BJ (cell line): ENCODE results near the gene ADGRE2. TPM values are rescaled to one million over a fixed set of nuclear protein-coding genes. Genes with fewer than 3 reads are reported as not detected.
"Not testable (repeated sequence)": the region's sequence is repeated elsewhere in the genome, so short reads cannot be mapped to it uniquely, and the experiment has no call there.

Experiments
- CTCF ChIA-PET: fragments of 350-600 bp; formaldehyde crosslinking; extraction: SDS; loops from one replicate; lab custom pipeline; 2021; ENCODE audit warnings: antibody characterized with exemption, inconsistent platforms; lab: Yijun Ruan, JAX
- POLR2A ChIA-PET: fragments of 300-600 bp; sonication (Branson Sonifier 250); formaldehyde crosslinking; extraction: SDS; loops from one replicate; lab custom pipeline; 2021; ENCODE audit warnings: antibody characterized with exemption; lab: Charles Lee
- DNase-seq: peaks from one replicate; pipeline ENCODE4 v3.0.0-alpha.2; 2011; ENCODE audit warnings: low read depth
- H3K27me3 ChIP-seq: 2 replicates; pipeline ENCODE4 v1.6.0; 2011; ENCODE audit warnings: low read length; ENCODE audit not compliant: control insufficient read depth, insufficient read depth
- H3K36me3 ChIP-seq: 2 replicates; pipeline ENCODE4 v1.5.1; 2011; ENCODE audit warnings: low read length; ENCODE audit not compliant: control insufficient read depth, insufficient read depth
- H3K4me3 ChIP-seq: 2 replicates; pipeline ENCODE4 v1.5.1; 2011; ENCODE audit warnings: low read depth, mild to moderate bottlenecking, control low read depth, low read length
- polyA minus RNA-seq: library from RNA; depleted of rRNA, polyadenylated mRNA; stranded (reverse); fragments of >200 nt; gene quantifications from 2 replicates; pipeline ENCODE4 v1.2.3, GENCODE V29; 2011; rRNA and poly(A)+ RNA removed
- polyA plus RNA-seq: library from polyadenylated mRNA; depleted of rRNA; stranded (reverse); fragments of >200 nt; gene quantifications from 2 replicates; pipeline ENCODE4 v1.2.3, GENCODE V29; 2011; rRNA removed
- TF ChIP-seq, protein P1 (sequence below): IDR thresholded peaks from 2 replicates; pipeline ENCODE4 v1.5.1; 2011; ENCODE audit warnings: low read depth, mild to moderate bottlenecking, control low read depth, inconsistent platforms, low read length, moderate library complexity; ENCODE audit not compliant: insufficient read depth

The ADGRE2 gene
- polyA plus RNA-seq (0.15 and 0.72 TPM in 2 replicates), polyA minus RNA-seq (0.15 and 0.38 TPM in 2 replicates)

DNA sequence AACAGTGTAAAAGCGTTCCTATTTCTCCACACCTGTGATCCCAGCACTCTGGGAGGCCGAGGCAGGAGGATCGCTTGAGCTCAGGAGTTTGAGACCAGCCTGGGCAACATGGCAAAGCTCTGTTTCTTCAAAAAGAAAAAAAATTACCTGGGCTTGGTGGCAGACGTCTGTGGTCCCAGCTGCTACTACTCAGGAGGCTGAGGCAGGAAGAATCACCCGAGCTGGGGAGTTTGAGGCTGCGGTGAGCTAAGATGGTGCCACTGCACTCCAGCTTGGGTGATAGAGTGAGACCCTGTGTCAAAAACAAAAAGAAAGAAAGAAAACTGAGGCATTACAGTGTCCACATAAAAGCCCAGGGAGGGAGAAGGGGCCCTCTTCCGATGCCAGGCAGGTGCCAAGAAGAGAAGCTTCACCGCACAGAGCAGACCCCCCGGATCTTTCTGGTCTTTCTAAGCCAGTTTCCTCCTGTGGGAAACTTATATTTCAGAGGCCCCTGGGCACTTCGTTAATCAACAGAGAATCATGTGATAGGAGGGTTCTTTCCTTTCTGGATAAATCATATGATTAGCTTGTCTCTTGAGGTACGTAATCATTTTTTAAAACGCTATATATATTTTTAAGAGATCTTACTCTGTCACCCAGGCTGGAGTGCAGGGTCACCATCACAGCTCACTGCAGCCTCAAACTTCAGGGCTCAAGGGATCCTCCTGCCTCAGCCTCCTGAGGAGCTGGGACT is at the start of gene ADGRE2:
ADGRE2 (minus strand) TSS at position 451 of the 736 bp plus-strand sequence. CDS start 1,804 bp downstream, outside the sequence.
- DNase-seq, POLR2A ChIA-PET, CTCF ChIA-PET: not testable (repeated sequence)

DNA sequence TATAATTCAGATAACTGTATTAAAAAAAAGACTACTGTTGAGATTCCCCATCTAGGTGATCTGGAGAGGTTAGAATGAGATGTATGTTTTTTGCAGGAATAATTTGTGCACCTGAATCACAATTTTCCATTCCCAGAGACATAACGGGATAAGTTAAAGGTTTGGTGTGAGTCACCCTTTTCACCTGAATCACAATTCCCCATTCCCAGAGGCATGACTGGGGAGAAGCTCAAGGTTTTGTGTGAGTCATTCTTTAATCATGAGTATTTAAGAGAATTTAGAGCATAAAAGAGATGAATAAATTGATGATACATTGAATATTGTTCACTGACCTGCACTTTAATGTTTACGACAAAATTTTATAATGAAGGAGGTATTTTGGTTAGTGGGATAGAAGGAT is 47.6 kb upstream of the ADGRE2 start:
- H3K36me3 ChIP-seq, result no peaks in the 10 kb centered on the region
- no peaks in the 10 kb centered on the region for H3K27me3 ChIP-seq
- no peak overlapping the region for H3K4me3 ChIP-seq
- POLR2A ChIA-PET, result no interaction called here
- TF ChIP-seq, protein P1, sequence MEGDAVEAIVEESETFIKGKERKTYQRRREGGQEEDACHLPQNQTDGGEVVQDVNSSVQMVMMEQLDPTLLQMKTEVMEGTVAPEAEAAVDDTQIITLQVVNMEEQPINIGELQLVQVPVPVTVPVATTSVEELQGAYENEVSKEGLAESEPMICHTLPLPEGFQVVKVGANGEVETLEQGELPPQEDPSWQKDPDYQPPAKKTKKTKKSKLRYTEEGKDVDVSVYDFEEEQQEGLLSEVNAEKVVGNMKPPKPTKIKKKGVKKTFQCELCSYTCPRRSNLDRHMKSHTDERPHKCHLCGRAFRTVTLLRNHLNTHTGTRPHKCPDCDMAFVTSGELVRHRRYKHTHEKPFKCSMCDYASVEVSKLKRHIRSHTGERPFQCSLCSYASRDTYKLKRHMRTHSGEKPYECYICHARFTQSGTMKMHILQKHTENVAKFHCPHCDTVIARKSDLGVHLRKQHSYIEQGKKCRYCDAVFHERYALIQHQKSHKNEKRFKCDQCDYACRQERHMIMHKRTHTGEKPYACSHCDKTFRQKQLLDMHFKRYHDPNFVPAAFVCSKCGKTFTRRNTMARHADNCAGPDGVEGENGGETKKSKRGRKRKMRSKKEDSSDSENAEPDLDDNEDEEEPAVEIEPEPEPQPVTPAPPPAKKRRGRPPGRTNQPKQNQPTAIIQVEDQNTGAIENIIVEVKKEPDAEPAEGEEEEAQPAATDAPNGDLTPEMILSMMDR, result no peak
- no peak for DNase-seq
- CTCF ChIA-PET, result no interaction called here

More for the DNA sequence above, at the start of gene ADGRE2:
- not testable (repeated sequence) for H3K36me3 ChIP-seq, H3K4me3 ChIP-seq, H3K27me3 ChIP-seq

- ChIA-PET POLR2A (no interaction called here), CTCF (interaction anchor here (0.6 to 1.2 kb wide), 2 partner anchors 11 to 16 kb away, joined by 3 read pairs; no protein-coding TSS in a partner anchor)
- H3K4me3 ChIP-seq, result no peak overlapping the region
- TF ChIP-seq, protein P1, result no peak
- no peaks in the 10 kb centered on the region for H3K27me3 ChIP-seq
- no peak for DNase-seq
- no peaks in the 10 kb centered on the region for H3K36me3 ChIP-seq
Measured at GRCh38 chr19:14821937-14822336, 43.6 kb upstream of the ADGRE2 start.

DNA sequence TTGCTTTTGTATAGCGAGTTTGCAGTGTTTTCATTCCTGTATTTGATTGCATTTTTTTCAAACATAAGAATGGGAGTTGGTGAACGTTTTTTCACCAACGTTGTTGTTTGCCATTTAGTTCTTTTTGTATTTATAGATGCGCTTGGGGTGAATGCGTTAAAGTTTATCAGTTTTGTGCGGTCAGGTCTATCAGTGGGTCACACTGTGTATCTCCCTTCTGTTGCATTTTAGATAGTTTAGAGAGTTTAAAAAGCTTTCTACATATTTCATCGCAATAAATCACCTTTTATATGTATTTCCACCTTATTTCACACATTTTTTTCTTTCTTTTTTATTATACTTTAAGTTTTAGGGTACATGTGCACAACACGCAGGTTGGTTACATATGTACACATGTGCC is 40.2 kb upstream of the ADGRE2 start:
- Histone ChIP-seq H3K4me3 (no peak overlapping the region), H3K27me3 (no peaks in the 10 kb centered on the region), H3K36me3 (no peaks in the 10 kb centered on the region)
- TF ChIP-seq, protein P1, result no peak
- POLR2A ChIA-PET, result no interaction called here
- DNase-seq, result no peak
- CTCF ChIA-PET, result interaction anchor here (1.1 kb wide), 1 partner anchor 32 kb away, joined by 4 read pairs; no protein-coding TSS in a partner anchor

DNA sequence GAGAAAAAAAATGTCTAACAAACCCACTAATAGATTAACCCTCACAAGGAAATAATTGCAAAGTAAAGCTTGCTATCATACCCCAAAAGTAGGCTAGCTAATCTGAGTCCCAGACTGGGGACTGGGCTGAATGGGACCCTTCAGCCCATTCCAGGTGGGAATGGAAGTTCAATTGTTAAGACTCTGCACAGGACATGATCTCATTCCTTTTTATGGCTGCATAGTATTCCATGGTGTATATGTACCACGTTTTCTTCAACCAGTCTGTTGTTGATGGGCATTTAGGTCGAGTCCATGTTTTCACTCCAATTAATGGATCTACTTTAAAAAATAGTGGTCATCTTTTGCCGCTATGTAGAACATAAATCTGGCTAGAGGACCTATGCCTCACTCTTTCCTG is 38.7 kb upstream of the ADGRE2 start:
- DNase-seq, result no peak
- TF ChIP-seq, protein P1, result no peak
- Histone ChIP-seq H3K4me3 (no peak overlapping the region), H3K36me3 (no peaks in the 10 kb centered on the region), H3K27me3 (no peaks in the 10 kb centered on the region)
- ChIA-PET CTCF (no interaction called here), POLR2A (no interaction called here)
